Measurements from ENCODE around the gene CFAP97. TPM values are rescaled to one million over a fixed set of nuclear protein-coding genes. Genes with fewer than 3 reads are reported as not detected.
A peak's percentile ranks its signal among the peaks of the same experiment; 100 is the strongest.

Gene CFAP97
- total RNA-seq, 1 donor = 77.1 TPM

GRCh38 chr4:185189606-185190305 is 14.0 kb downstream of the CFAP97 start:
- Histone ChIP-seq H4K20me1 (ENCODE audit: insufficient read depth, low read length) (peaks cover 3% of the 10 kb centered on the region), H3K27ac (ENCODE audit: low read depth, low read length) (no peak overlapping the region), H3K9me3 (ENCODE audit: low read depth, low read length) (no peaks in the 10 kb centered on the region), H3K27me3 (ENCODE audit: insufficient read depth, low read length) (no peaks in the 10 kb centered on the region), H2AFZ (ENCODE audit: low read length) (no peak overlapping the region), H3K79me2 (ENCODE audit: insufficient read depth, low read length) (peaks cover 71% of the 10 kb centered on the region), H3K36me3 (ENCODE audit: insufficient read depth, low read length) (peaks cover 30% of the 10 kb centered on the region), H3K4me3 (ENCODE audit: insufficient read depth, low read length) (no peak overlapping the region), H3K4me1 (ENCODE audit: insufficient read depth, low read length) (no peaks in the 10 kb centered on the region), H3K4me2 (ENCODE audit: insufficient read depth, low read length) (no peak overlapping the region)
- DNase-seq (ENCODE audit: insufficient read length, low spot score, missing footprints) = no peak
- no peak for TF ChIP-seq CTCF (IDR thresholded peaks at IDR 0.05; ENCODE audit: extremely low read depth, low read depth, low read length)

- H4K20me1 ChIP-seq (ENCODE audit: insufficient read depth, low read length) = peaks cover 9% of the 10 kb centered on the region
- no peak for TF ChIP-seq CTCF (IDR thresholded peaks at IDR 0.05; ENCODE audit: extremely low read depth, low read depth, low read length)
- peaks cover 68% of the 10 kb centered on the region for H3K79me2 ChIP-seq (ENCODE audit: insufficient read depth, low read length)
- peaks cover 10% of the 10 kb centered on the region for H3K4me1 ChIP-seq (ENCODE audit: insufficient read depth, low read length)
- H2AFZ ChIP-seq (ENCODE audit: low read length) = no peak overlapping the region
- no peak overlapping the region for H3K4me2 ChIP-seq (ENCODE audit: insufficient read depth, low read length)
- H3K27me3 ChIP-seq (ENCODE audit: insufficient read depth, low read length) = no peaks in the 10 kb centered on the region
- H3K36me3 ChIP-seq (ENCODE audit: insufficient read depth, low read length) = peaks cover 29% of the 10 kb centered on the region
- no peak overlapping the region for H3K4me3 ChIP-seq (ENCODE audit: insufficient read depth, low read length)
- no peaks in the 10 kb centered on the region for H3K9me3 ChIP-seq (ENCODE audit: low read depth, low read length)
- DNase-seq (ENCODE audit: insufficient read length, low spot score, missing footprints) = no peak
- no peak overlapping the region for H3K27ac ChIP-seq (ENCODE audit: low read depth, low read length)
These were observed 17.0 kb downstream of the CFAP97 start for GRCh38 chr4:185186769-185187168.

- no peaks in the 10 kb centered on the region for H3K9me3 ChIP-seq (ENCODE audit: low read depth, low read length)
- peaks cover 56% of the 10 kb centered on the region for H3K79me2 ChIP-seq (ENCODE audit: insufficient read depth, low read length)
- no peaks in the 10 kb centered on the region for H3K27me3 ChIP-seq (ENCODE audit: insufficient read depth, low read length)
These were observed 20.0 kb downstream of the CFAP97 start for GRCh38 chr4:185183622-185184281.

More at GRCh38 chr4:185183622-185184281, 20.0 kb downstream of the CFAP97 start:
- DNase-seq (ENCODE audit: insufficient read length, low spot score, missing footprints) = no peak
- Histone ChIP-seq H3K36me3 (ENCODE audit: insufficient read depth, low read length) (peaks cover 15% of the 10 kb centered on the region), H4K20me1 (ENCODE audit: insufficient read depth, low read length) (peaks cover 9% of the 10 kb centered on the region), H3K4me3 (ENCODE audit: insufficient read depth, low read length) (no peak overlapping the region), H2AFZ (ENCODE audit: low read length) (no peak overlapping the region), H3K4me2 (ENCODE audit: insufficient read depth, low read length) (no peak overlapping the region), H3K27ac (ENCODE audit: low read depth, low read length) (no peak overlapping the region), H3K4me1 (ENCODE audit: insufficient read depth, low read length) (peaks cover 22% of the 10 kb centered on the region)
- TF ChIP-seq CTCF (IDR thresholded peaks at IDR 0.05; ENCODE audit: extremely low read depth, low read depth, low read length) = peak; percentile 86
